Cardiac muscle cell (in vitro differentiated cells and primary cell): Measurements from ENCODE around the gene ATP6V1A. TPM values are rescaled to one million over a fixed set of nuclear protein-coding genes. Genes with fewer than 3 reads are reported as not detected.

Experiments
- DNase-seq, 2 donors: peaks; one replicate each; pipeline versions ENCODE4 v3.0.0 to v3.0.0-alpha.2; 2010 to 2017; ENCODE audit warnings: low read depth in 1 of 2, low spot score in 1 of 2
- H3K27ac ChIP-seq: fragments of 200-600 bp; sonication (generic); 2 replicates; pipeline ENCODE4 v1.5.1; 2016
- H3K27me3 ChIP-seq: fragments of 200-600 bp; sonication (generic); 2 replicates; pipeline ENCODE4 v1.6.0; 2016; ENCODE audit warnings: control low read depth
- H3K36me3 ChIP-seq: fragments of 200-600 bp; sonication (generic); 2 replicates; pipeline ENCODE4 v1.5.1; 2016; ENCODE audit warnings: control low read depth
- H3K4me1 ChIP-seq: fragments of 200-600 bp; sonication (generic); 2 replicates; pipeline ENCODE4 v1.8.1; 2017; ENCODE audit warnings: low read depth, mild to moderate bottlenecking, mixed run types
- H3K4me3 ChIP-seq: fragments of 200-600 bp; sonication (generic); 2 replicates; pipeline ENCODE4 v1.5.1; 2016; ENCODE audit warnings: mild to moderate bottlenecking
- H3K9me3 ChIP-seq: fragments of 200-600 bp; sonication (generic); 2 replicates; pipeline ENCODE4 v1.5.1; 2017; ENCODE audit warnings: low read depth, mild to moderate bottlenecking, control low read depth
- polyA plus RNA-seq: library from polyadenylated mRNA; unstranded; fragments of >200 nt; fragmentation: Nextera tagmentation; extraction: Ambion mirVana; gene quantifications from 2 replicates; pipeline ENCODE4 v1.2.1, GENCODE V29; 2016
- total RNA-seq: library from RNA; depleted of rRNA; stranded (reverse); fragments of >200 nt; gene quantifications from 2 replicates; pipeline ENCODE4 v1.2.3, GENCODE V29; 2016
- TF ChIP-seq, protein P1 (sequence below): IDR thresholded peaks from 2 replicates; pipeline ENCODE4 v1.5.1; 2012; ENCODE audit warnings: low read depth, mild to moderate bottlenecking, low read length

The ATP6V1A gene
- total and polyA plus RNA-seq, 2 experiments from 2014 or later, result 27.6 to 41.3 TPM

DNA sequence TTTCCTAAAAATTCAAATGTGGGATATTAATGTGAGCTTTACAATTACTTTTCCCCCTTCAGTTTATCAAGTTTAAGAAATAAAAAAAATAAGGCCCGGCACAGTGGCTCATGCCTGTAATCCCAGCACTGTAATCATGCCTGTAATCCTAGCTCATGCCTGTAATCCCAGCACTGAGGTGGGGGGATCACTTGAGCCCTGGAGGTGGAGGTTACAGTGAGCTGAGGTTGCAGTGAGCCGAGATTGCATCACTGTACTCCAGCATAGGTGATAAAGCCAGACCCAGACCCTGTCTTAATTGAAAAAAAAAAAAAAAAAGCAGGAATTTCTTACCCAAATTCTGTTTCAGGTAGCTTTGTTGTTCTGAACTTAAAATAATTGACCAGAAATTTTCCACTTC is 17.9 kb downstream of the ATP6V1A start:
- TF ChIP-seq, protein P1, sequence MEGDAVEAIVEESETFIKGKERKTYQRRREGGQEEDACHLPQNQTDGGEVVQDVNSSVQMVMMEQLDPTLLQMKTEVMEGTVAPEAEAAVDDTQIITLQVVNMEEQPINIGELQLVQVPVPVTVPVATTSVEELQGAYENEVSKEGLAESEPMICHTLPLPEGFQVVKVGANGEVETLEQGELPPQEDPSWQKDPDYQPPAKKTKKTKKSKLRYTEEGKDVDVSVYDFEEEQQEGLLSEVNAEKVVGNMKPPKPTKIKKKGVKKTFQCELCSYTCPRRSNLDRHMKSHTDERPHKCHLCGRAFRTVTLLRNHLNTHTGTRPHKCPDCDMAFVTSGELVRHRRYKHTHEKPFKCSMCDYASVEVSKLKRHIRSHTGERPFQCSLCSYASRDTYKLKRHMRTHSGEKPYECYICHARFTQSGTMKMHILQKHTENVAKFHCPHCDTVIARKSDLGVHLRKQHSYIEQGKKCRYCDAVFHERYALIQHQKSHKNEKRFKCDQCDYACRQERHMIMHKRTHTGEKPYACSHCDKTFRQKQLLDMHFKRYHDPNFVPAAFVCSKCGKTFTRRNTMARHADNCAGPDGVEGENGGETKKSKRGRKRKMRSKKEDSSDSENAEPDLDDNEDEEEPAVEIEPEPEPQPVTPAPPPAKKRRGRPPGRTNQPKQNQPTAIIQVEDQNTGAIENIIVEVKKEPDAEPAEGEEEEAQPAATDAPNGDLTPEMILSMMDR, result no peak
- Histone ChIP-seq H3K27ac (no peak overlapping the region), H3K27me3 (no peaks in the 10 kb centered on the region), H3K9me3 (no peaks in the 10 kb centered on the region), H3K4me1 (no peaks in the 10 kb centered on the region), H3K36me3 (peaks cover 3% of the 10 kb centered on the region), H3K4me3 (no peak overlapping the region)
- DNase-seq, result no peak

DNA sequence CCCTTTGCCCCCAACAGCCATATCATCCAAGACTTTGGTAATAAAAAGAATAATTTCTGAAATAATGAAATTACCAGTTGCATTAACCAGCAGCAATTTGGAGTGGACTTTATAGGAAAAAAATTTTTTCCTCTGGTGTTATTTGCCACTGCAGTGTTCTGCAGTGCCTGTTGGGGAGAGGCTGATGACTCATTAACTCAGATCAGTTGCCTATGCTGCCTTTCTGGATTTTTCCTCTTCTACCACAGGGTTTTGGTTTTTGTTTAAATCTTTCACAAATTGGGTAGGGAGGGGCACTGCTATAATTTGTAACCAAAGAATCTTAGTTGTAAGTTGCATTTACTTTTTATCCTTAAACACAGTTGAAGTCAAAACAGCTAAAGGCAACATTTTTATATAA is 22.7 kb downstream of the ATP6V1A start:
- DNase-seq, result peak in 1 of 2 donors; percentile 53
- H3K9me3 ChIP-seq, result no peaks in the 10 kb centered on the region
- no peaks in the 10 kb centered on the region for H3K27me3 ChIP-seq
- TF ChIP-seq, protein P1, result no peak
- H3K4me1 ChIP-seq, result no peaks in the 10 kb centered on the region
- H3K4me3 ChIP-seq, result no peak overlapping the region
- H3K36me3 ChIP-seq, result peaks cover 3% of the 10 kb centered on the region
- H3K27ac ChIP-seq, result no peak overlapping the region

DNA sequence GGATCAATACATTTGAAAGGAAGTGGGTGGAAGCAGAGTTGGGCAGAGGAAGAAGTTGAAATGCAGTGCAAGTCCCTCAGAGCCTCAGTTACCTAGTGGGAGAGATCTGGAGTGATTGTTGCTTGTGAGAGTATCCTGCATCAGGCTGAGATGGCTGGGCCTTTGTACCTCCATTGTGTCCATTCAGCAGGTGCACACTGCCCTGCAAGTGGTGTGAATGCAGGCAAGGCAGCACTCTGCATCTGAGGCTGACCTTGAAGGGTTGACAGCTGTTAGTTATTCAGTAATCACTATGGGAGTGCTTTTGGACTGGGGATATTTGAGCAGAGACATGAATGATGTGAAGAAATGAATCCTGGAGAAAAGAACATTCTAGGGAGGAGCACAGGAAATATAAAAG is 25.2 kb downstream of the ATP6V1A start:
- Histone ChIP-seq H3K4me3 (no peak overlapping the region), H3K9me3 (no peaks in the 10 kb centered on the region), H3K27me3 (no peaks in the 10 kb centered on the region), H3K4me1 (no peaks in the 10 kb centered on the region), H3K36me3 (peaks cover 3% of the 10 kb centered on the region), H3K27ac (no peak overlapping the region)
- DNase-seq, result no peak
- TF ChIP-seq, protein P1, result no peak

DNA sequence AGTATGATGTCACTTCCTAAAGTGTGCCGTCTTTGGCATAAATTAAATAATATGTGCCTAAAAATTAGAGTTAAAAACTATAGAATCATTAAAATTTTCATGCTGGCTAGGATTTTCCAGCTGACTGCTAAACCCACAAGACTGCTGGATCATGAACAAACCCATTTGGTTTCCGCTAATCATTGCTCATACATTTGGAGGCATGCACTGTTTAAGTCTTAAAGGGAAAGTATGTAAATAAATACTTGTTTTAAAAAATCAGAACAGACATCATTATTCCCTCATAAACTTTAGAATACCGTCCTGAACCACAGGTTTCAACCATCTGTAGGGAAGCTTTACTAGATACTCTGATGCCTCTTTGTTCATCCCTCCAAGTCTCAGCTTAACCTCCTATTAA is 26.5 kb downstream of the ATP6V1A start:
- TF ChIP-seq, protein P1, result no peak
- Histone ChIP-seq H3K4me1 (no peaks in the 10 kb centered on the region), H3K4me3 (no peak overlapping the region), H3K27ac (no peak overlapping the region), H3K36me3 (no peaks in the 10 kb centered on the region), H3K27me3 (no peaks in the 10 kb centered on the region), H3K9me3 (no peaks in the 10 kb centered on the region)
- DNase-seq, result peak in 1 of 2 donors; percentile 41

DNA sequence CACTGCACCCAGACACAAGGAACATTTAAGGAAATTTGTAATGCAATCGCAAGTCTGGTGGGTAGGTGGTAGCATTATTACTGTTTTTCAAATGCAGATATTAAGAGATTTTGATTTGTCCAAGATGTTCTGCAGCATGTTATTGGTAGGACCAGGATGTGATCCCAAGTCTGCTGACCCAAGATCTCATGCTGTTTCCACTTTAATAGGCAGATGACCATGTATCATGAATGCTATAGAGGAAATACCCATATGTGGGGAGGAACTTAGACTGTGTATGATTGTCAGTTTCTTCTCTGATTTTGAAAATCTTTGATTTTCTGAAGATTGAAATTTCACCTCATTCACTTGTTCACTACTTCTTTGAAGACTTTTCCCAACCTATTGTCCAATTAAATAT is 28.7 kb downstream of the ATP6V1A start:
- Histone ChIP-seq H3K4me1 (no peaks in the 10 kb centered on the region), H3K4me3 (no peak overlapping the region), H3K9me3 (no peaks in the 10 kb centered on the region), H3K36me3 (peaks cover 3% of the 10 kb centered on the region), H3K27ac (no peak overlapping the region), H3K27me3 (no peaks in the 10 kb centered on the region)
- TF ChIP-seq, protein P1, result no peak
- DNase-seq, result no peak

DNA sequence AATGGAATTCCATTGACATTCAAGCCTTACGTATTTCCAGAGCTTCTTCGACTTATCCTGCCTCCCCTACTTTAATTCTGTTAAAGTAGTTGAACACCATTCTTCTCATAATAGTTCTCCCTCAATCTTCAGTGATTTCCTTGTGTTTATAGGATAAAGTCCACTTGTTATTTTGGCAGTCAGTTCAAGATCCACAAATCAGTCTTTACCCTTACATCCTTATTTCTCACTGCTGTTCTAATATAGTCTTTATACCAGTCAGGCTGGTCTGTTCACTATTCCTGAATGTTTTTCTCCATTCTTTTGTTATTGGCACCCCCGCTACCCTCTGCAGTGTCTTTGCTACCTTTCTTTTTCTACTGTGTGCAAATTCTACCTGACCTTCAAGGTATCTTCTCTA is 29.7 kb downstream of the ATP6V1A start:
- H3K36me3 ChIP-seq, result peaks cover 9% of the 10 kb centered on the region
- H3K9me3 ChIP-seq, result no peaks in the 10 kb centered on the region
- no peak overlapping the region for H3K27ac ChIP-seq
- H3K4me3 ChIP-seq, result no peak overlapping the region
- TF ChIP-seq, protein P1, result no peak
- DNase-seq, result no peak
- H3K4me1 ChIP-seq, result no peaks in the 10 kb centered on the region
- no peaks in the 10 kb centered on the region for H3K27me3 ChIP-seq
